Activated naive CD4-positive, alpha-beta T cell treated with anti-CD3 and anti-CD28 coated beads for 36 hours (primary cell): ENCODE measurements around the gene HOXD12. TPM values are rescaled to one million over a fixed set of nuclear protein-coding genes. Genes with fewer than 3 reads are reported as not detected.

Experiments
- CTCF ChIA-PET: fragments of 350-600 bp; sonication (Branson Sonifier 250); formaldehyde crosslinking; loops from one replicate; lab custom pipeline; 2021; ENCODE audit warnings: antibody characterized with exemption; lab: Charles Lee
- DNase-seq: peaks from one replicate; pipeline ENCODE4 v3.0.0-alpha.2; 2020
- H3K27ac Mint-ChIP-seq: one replicate; pipeline ENCODE4 v1.8.0; 2021; ENCODE audit warnings: mild to moderate bottlenecking, mixed read lengths
- H3K27me3 Mint-ChIP-seq: one replicate; pipeline ENCODE4 v1.8.0; 2021; ENCODE audit warnings: low read depth, mixed read lengths
- H3K36me3 Mint-ChIP-seq: one replicate; pipeline ENCODE4 v1.8.0; 2021; ENCODE audit warnings: low read depth, mixed read lengths
- H3K4me1 Mint-ChIP-seq: one replicate; pipeline ENCODE4 v1.8.0; 2021; ENCODE audit warnings: low read depth, mixed read lengths
- H3K4me3 Mint-ChIP-seq: one replicate; pipeline ENCODE4 v1.8.0; 2021; ENCODE audit warnings: mild to moderate bottlenecking, moderate library complexity, mixed read lengths
- H3K9me3 Mint-ChIP-seq: one replicate; pipeline ENCODE4 v1.8.0; 2021; ENCODE audit warnings: mixed read lengths
- intact Hi-C: fragments of 100-400 bp; cut with micrococcal nuclease; formaldehyde crosslinking; loops from one replicate; pipeline ENCODE4 v1.15.1; 2023
- total RNA-seq, 2 experiments: library from RNA; stranded (reverse); gene quantifications; one replicate each; pipeline ENCODE4 v1.2.3, GENCODE V29; 2021

HOXD12 gene
- total RNA-seq, 2 experiments from 2014 or later = not detected

GRCh38 chr2:176075481-176075880 is 24.1 kb upstream of the HOXD12 start:
- intact Hi-C loops = loop anchor here (5.0 kb wide), 1 partner anchor 37 kb away; no protein-coding TSS in a partner anchor
- no peak overlapping the region for H3K27ac Mint-ChIP-seq
- CTCF ChIA-PET = no interaction called here

GRCh38 chr2:176076063-176076462 is 23.5 kb upstream of the HOXD12 start:
- Mint-ChIP-seq H3K4me3 (no peak overlapping the region), H3K9me3 (peaks cover 7% of the 10 kb centered on the region), H3K4me1 (peaks cover 19% of the 10 kb centered on the region), H3K36me3 (peaks cover 9% of the 10 kb centered on the region), H3K27me3 (peaks cover 72% of the 10 kb centered on the region), H3K27ac (no peak overlapping the region)
- CTCF ChIA-PET = no interaction called here
- intact Hi-C loops = loop anchor here (2.0 to 5.0 kb wide), 2 partner anchors 36 to 87 kb away; no protein-coding TSS in a partner anchor
- no peak for DNase-seq

More at GRCh38 chr2:176075481-176075880, 24.1 kb upstream of the HOXD12 start:
- peaks cover 18% of the 10 kb centered on the region for H3K4me1 Mint-ChIP-seq
- H3K9me3 Mint-ChIP-seq = peaks cover 7% of the 10 kb centered on the region
- peaks cover 73% of the 10 kb centered on the region for H3K27me3 Mint-ChIP-seq
- H3K36me3 Mint-ChIP-seq = peaks cover 6% of the 10 kb centered on the region
- no peak for DNase-seq
- no peak overlapping the region for H3K4me3 Mint-ChIP-seq

- intact Hi-C loops = loop anchor here (2.0 to 5.0 kb wide), 2 partner anchors 36 to 86 kb away; no protein-coding TSS in a partner anchor
- Mint-ChIP-seq H3K4me3 (no peak overlapping the region), H3K27ac (no peak overlapping the region), H3K27me3 (peaks cover 74% of the 10 kb centered on the region), H3K4me1 (peaks cover 19% of the 10 kb centered on the region), H3K36me3 (peaks cover 12% of the 10 kb centered on the region), H3K9me3 (peaks cover 8% of the 10 kb centered on the region)
- no peak for DNase-seq
- CTCF ChIA-PET = interaction anchor here (1.8 kb wide), 1 partner anchor 20 kb away, joined by 7 read pairs; no protein-coding TSS in a partner anchor
Observed at GRCh38 chr2:176076796-176077195, 22.8 kb upstream of the HOXD12 start.

DNA sequence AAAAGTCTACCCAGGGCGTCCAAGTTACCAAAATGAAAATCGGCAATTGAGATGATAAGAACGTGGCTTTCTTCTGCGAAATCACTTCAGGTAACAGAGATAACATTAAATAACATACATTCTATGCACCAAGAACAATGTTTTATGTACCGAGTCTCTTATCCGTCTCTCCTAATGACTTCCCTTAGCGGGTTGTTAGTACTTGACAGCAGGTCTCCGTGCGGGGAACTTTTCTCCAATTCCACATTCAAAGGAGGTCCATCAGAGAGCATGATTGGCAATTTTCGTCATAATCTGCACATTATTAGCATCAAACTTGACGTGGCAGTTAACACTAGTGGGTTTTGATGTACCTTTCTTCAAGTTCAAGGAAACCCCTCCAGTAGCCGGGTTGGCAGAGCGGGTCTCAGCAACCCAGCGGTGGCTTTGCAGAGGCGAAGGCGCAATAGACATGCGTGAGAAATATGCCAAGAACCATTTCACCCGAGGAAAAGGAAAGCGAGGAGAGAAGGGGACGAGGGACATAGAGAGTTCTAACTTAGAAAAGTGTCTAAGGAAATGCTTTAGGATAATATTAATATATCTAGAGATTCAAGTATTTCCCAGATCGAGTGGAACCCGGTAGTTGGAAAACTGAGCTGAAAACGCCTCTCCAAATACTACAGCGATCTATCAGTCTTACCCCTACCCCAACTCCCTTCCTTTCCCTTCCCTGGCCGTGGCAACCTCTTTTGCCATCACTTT is 20.9 kb upstream of the HOXD12 start:
- Mint-ChIP-seq H3K9me3 (peaks cover 10% of the 10 kb centered on the region), H3K27me3 (peaks cover 75% of the 10 kb centered on the region), H3K36me3 (peaks cover 15% of the 10 kb centered on the region), H3K4me3 (no peak overlapping the region), H3K4me1 (peaks cover 17% of the 10 kb centered on the region), H3K27ac (peak overlapping the region; percentile 63)
- CTCF ChIA-PET = interaction anchor here (0.6 kb wide), 1 partner anchor 537 kb away, joined by 3 read pairs; no protein-coding TSS in a partner anchor
- intact Hi-C loops = loop anchor here (5.0 kb wide), 1 partner anchor 34 kb away; no protein-coding TSS in a partner anchor
- DNase-seq = no peak

DNA sequence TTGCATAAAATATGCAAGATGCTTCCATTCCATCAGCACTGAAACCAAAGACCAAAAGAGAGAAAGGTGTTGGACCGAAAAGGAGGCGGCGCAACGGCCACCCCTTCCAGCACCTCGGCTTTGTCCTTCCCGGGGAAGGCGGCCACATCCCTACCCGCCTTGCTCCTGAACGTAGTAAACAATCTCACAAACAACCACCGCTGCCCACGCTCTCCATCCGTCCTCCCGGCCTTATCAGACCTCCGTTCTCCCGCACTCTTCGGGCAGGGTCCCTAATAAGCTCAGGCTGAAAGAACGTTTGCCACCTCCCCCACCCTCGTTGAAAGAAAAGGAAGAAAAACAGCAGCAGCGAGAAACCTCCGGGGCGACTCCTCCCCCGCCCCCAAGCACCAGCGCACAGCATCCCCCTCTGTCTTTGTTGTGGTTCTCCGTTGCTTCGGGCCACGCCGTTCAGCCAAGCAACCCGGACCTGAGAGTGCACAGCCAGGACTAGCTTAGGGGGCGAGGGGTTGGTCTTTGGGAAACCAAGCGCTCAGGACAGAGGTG is 20.2 kb upstream of the HOXD12 start:
- H3K9me3 Mint-ChIP-seq = peaks cover 12% of the 10 kb centered on the region
- H3K4me3 Mint-ChIP-seq = peak overlapping the region; percentile 49
- no peak for DNase-seq
- CTCF ChIA-PET = interaction anchor here (0.6 kb wide), 1 partner anchor 536 kb away, joined by 3 read pairs; no protein-coding TSS in a partner anchor
- peaks cover 17% of the 10 kb centered on the region for H3K4me1 Mint-ChIP-seq
- peaks cover 15% of the 10 kb centered on the region for H3K36me3 Mint-ChIP-seq
- H3K27me3 Mint-ChIP-seq = peaks cover 76% of the 10 kb centered on the region
- intact Hi-C loops = loop anchor here (5.0 kb wide), 1 partner anchor 33 kb away; no protein-coding TSS in a partner anchor
- H3K27ac Mint-ChIP-seq = peak overlapping the region; percentile 63

- H3K9me3 Mint-ChIP-seq = peaks cover 16% of the 10 kb centered on the region
- H3K27me3 Mint-ChIP-seq = peaks cover 77% of the 10 kb centered on the region
- CTCF ChIA-PET = no interaction called here
- peaks cover 15% of the 10 kb centered on the region for H3K36me3 Mint-ChIP-seq
- H3K4me1 Mint-ChIP-seq = peaks cover 17% of the 10 kb centered on the region
- H3K27ac Mint-ChIP-seq = no peak overlapping the region
- peak overlapping the region; percentile 49 for H3K4me3 Mint-ChIP-seq
- no peak for DNase-seq
- intact Hi-C loops = loop anchor here (5.0 kb wide), 1 partner anchor 32 kb away; no protein-coding TSS in a partner anchor
Observed at GRCh38 chr2:176079831-176080539, 19.6 kb upstream of the HOXD12 start.

- DNase-seq = no peak
- peaks cover 77% of the 10 kb centered on the region for H3K27me3 Mint-ChIP-seq
- H3K36me3 Mint-ChIP-seq = peaks cover 15% of the 10 kb centered on the region
- peak overlapping the region; percentile 24 for H3K27ac Mint-ChIP-seq
- peaks cover 14% of the 10 kb centered on the region for H3K9me3 Mint-ChIP-seq
- H3K4me1 Mint-ChIP-seq = peaks cover 17% of the 10 kb centered on the region
- intact Hi-C loops = no loop called here
- peak overlapping the region; percentile 1 for H3K4me3 Mint-ChIP-seq
- CTCF ChIA-PET = no interaction called here
Observed at GRCh38 chr2:176080540-176081375, 18.8 kb upstream of the HOXD12 start.

GRCh38 chr2:176081376-176081836 is 18.2 kb upstream of the HOXD12 start:
- Mint-ChIP-seq H3K27me3 (peaks cover 77% of the 10 kb centered on the region), H3K27ac (peak overlapping the region; percentile 24), H3K4me1 (peaks cover 17% of the 10 kb centered on the region), H3K36me3 (peaks cover 15% of the 10 kb centered on the region), H3K4me3 (no peak overlapping the region), H3K9me3 (peaks cover 13% of the 10 kb centered on the region)
- no peak for DNase-seq
- CTCF ChIA-PET = interaction anchor here (0.6 to 1.0 kb wide), 2 partner anchors 10 to 201 kb away, joined by 4 read pairs; no protein-coding TSS in a partner anchor
- intact Hi-C loops = no loop called here

DNA sequence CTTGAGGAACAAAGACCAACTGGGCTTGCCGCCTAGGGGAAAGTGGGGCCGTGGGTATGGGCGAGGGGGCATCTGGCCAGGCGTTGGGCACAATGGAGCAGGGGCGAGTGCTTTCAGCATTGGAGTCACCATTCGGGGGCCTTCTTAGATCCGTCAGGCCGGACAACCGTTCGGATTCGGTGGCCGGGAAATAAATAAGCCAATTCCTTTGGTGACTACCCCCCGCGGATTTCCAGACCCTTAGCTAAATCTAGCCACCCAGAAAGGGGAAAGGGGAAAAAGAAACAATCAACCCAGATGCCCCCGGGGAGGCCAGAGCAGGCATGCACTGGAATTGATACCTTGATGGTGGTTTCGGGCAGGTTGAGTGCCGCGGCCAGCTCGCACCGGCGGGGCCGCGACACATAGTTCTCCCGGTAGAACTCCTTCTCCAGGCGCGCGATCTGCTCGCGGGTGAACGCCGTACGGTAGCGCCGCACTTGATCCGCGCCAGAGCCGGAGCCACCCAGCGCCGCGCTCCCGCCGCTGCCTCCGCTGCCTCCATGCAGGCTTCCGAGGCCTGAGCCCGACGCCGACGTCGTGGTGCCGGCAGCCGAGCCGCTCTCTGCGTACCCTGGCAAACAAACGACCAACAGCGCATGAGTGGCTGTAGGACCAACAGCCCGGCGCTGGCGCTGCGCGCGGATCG is 17.6 kb upstream of the HOXD12 start:
- Mint-ChIP-seq H3K4me3 (no peak overlapping the region), H3K27me3 (peaks cover 79% of the 10 kb centered on the region), H3K4me1 (peaks cover 17% of the 10 kb centered on the region), H3K36me3 (peaks cover 17% of the 10 kb centered on the region), H3K9me3 (peaks cover 11% of the 10 kb centered on the region), H3K27ac (no peak overlapping the region)
- intact Hi-C loops = loop anchor here (2.0 kb wide), 2 partner anchors 15 to 83 kb away; no protein-coding TSS in a partner anchor
- no peak for DNase-seq
- CTCF ChIA-PET = interaction anchor here (0.5 to 1.5 kb wide), 4 partner anchors 10 to 1176 kb away, joined by 3 to 4 read pairs (median 4); no protein-coding TSS in a partner anchor

DNA sequence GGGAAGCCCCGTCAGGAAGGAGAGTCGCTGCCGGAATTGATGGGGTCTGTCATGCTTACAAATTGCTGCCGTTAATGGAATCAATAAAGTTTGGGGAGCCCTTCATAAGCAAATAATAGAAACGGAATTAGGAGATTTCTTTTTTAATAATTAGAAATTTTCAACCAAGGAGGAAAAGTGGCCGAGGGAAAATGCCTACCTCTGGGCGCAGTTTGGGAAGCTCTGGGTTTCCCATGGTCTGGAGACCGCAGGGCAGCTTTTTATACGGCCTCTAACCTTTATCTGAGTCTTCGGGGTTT is 17.1 kb upstream of the HOXD12 start:
- Mint-ChIP-seq H3K27me3 (peaks cover 80% of the 10 kb centered on the region), H3K4me1 (peaks cover 17% of the 10 kb centered on the region), H3K36me3 (peaks cover 17% of the 10 kb centered on the region), H3K27ac (no peak overlapping the region), H3K9me3 (peaks cover 12% of the 10 kb centered on the region), H3K4me3 (no peak overlapping the region)
- intact Hi-C loops = loop anchor here (2.0 kb wide), 2 partner anchors 14 to 82 kb away; no protein-coding TSS in a partner anchor
- DNase-seq = no peak
- CTCF ChIA-PET = interaction anchor here (0.5 to 1.5 kb wide), 4 partner anchors 9 to 1757 kb away, joined by 3 to 4 read pairs (median 4); no protein-coding TSS in a partner anchor
